GM13977 (cell line): ENCODE data around the gene RFLNA.

Source experiments
- DNase-seq: peaks from one replicate; pipeline ENCODE4 v3.0.0; 2012; ENCODE audit warnings: low spot score
- in situ Hi-C: fragments of 300-500 bp; cut with MboI; formaldehyde crosslinking; loops from one replicate; pipeline ENCODE4 v1.12.0; 2022; ENCODE audit warnings: low sequenced_read_pairs, low pct_unique_long_range_greater_than_20kb, mixed read lengths, inconsistent platforms; ENCODE audit not compliant: unreplicated experiment
- TF ChIP-seq, protein P1 (sequence below): IDR thresholded peaks from 2 replicates; pipeline ENCODE4 v1.5.1; 2012; ENCODE audit warnings: mild to moderate bottlenecking, control low read depth; ENCODE audit not compliant: insufficient read depth; ENCODE audit errors: extremely low read depth, missing control alignments

Gene RFLNA

DNA sequence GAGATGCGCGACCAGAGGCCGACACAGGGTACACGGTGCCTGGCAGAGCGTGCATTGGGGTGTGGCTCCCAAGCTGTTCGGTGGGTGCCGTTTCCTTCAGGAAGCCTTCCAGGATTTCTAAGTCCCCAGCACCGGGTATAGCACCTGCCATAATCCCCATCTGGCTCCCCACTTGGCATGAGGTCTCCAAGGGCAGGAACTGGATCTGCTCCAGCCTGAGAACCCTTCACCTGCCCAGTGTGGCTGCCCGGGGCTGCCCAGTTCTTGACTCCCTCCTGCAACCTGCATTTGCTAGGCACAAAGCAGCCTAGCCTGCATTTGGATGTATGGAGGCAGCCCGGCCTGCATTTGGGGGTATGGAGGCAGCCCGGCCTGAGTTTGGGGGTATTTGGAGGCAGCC lies 69.7 kb downstream of the RFLNA start:
- no peak for DNase-seq
- in situ Hi-C loops: loop anchor here (25.0 kb wide), 1 partner anchor 398 kb away; no protein-coding TSS in a partner anchor
- TF ChIP-seq, protein P1, sequence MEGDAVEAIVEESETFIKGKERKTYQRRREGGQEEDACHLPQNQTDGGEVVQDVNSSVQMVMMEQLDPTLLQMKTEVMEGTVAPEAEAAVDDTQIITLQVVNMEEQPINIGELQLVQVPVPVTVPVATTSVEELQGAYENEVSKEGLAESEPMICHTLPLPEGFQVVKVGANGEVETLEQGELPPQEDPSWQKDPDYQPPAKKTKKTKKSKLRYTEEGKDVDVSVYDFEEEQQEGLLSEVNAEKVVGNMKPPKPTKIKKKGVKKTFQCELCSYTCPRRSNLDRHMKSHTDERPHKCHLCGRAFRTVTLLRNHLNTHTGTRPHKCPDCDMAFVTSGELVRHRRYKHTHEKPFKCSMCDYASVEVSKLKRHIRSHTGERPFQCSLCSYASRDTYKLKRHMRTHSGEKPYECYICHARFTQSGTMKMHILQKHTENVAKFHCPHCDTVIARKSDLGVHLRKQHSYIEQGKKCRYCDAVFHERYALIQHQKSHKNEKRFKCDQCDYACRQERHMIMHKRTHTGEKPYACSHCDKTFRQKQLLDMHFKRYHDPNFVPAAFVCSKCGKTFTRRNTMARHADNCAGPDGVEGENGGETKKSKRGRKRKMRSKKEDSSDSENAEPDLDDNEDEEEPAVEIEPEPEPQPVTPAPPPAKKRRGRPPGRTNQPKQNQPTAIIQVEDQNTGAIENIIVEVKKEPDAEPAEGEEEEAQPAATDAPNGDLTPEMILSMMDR: no peak
